ENCODE results near the gene KIAA0319L.
A peak's percentile ranks its signal among the peaks of the same experiment; 100 is the strongest.
"Not testable (repeated sequence)": the region's sequence is repeated elsewhere in the genome, so short reads cannot be mapped to it uniquely, and the experiment has no call there.

Gene KIAA0319L

DNA sequence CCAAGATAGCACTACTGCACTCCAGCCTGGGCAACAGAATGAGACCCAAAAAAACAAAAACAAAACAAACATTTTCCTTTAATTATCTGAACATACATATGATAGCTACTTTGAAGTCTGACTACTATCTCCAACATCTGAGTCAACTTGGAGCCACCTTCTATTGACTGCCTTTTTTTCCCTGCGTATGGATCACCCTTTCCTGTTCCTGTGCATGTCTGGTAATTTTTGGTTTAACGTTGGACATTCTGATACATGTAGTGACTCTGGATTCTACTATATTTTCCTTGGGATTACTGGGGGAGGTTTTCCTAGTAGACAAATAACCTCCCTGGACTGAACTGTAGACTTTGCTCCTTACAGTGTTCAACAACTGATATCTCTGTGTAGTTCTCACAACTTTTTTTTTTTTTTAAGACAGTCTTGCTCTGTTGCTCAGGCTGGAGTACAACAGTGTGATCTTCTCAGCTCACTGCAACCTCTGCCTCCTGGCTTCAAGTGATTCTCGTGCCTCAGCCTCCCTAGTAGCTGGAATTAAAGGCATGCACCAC, 70.3 kb downstream of the KIAA0319L start:
- ATAC-seq: no peak

DNA sequence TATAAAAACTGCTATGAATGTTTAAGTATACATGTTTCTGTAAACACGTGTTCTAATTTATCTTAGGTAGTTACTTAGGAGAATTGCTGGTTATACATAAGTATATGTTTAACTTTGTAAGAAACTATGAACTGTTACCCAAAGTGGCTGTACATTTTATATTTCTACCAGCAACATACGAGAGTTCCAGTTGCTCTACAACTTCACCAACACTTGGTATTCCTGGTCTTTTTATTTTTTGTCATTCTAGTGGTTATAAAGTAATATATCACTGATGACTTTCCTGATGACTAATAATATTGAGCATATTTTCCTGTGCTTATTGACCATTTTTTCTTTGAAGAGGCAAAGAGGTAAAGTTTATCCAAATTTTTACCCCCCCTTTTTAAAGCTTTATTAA, 76.0 kb downstream of the KIAA0319L start:
- no peak for ATAC-seq

DNA sequence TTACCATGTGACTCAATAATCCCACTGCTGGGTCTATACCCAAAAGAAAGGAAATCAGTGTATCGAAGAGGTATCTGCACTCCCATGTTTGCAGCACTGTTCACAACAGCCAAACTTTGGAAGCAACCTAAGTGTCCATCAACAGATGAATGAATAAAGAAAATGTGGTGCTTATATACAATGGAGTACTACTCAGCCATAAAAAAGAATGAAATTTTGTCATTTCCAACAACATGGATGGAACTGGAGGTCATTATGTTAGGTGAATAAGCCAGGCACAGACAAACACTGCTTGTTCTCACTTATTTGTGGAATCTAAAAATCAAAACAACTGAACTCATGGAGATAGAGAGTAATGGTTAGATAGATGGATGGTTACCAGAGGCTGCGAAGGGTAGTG, 79.3 kb downstream of the KIAA0319L start:
- no peak for ATAC-seq

DNA sequence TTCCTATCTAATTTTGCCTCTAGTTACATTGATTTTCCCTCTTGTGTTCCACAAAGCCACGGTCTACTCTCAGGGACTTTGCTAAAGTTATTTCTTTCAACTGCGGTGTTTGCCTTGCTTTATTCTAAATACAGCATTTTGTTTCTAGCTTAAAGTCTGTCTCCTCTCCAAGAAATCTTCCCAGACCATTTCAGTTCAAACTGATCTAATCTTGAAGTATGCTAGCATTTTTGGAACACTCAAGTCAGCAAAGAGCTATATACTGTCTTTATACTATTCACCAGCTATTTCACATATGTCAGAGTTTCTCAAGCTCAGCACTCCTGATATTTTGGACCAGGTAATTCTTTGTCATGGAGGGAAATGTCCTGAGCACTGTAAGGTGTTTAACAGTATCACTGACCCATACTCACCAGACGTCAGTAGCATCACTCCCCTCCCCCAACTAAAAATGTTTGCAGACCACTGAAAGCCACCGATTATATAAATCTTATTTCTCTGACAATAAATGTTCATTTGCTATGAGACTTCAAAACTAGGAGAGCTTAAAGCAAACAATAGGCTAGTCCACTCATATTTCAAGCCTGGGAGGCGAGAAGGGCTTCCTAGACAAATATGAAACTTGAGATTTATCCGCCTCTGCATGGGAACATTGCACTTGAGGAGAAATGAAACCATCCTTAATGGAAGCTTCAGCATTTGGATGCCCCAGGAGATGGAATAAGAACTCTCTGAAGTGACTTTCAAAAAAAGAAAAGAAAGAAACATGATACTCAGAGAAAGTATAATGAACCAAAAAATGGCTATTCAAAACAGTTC, 81.1 kb downstream of the KIAA0319L start:
- no peak for ATAC-seq

DNA sequence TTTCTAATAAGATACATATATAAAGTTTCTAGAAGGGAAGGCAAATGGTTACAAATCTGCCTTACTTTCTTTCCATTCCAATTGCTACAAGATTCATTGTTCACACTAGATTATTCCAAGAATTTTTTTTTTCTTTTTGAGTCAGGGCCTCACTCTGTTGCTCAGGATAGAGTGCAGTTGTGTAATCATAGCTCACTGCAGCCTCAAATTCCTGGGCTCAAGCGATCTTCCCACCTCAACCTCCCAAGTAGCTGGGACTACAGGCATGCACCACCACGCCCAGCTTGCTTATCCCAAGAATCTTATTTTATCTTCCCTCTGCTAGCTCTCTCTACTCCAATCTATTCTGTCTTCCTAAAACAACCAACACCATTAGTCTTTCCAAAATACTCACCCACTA, 81.8 kb downstream of the KIAA0319L start:
- ATAC-seq: no peak

DNA sequence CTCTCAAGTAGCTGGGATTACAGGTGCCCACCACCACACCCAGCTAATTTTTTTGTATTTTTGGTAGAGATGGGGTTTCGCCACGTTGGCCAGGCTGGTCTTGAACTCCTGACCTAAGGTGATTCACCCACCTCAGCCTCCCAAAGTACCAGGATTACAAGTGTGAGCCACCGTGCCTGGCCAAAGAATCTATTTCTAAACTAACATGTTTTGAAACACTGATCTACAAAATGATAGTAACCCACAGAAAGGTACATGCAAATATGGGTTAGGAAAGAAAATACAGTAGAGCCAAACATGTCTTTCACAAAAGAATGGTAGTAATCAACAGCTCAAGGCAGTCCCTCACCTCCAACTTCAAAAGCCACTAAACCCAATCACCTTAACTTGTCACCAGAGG, 84.0 kb downstream of the KIAA0319L start:
- ATAC-seq: not testable (repeated sequence)

DNA sequence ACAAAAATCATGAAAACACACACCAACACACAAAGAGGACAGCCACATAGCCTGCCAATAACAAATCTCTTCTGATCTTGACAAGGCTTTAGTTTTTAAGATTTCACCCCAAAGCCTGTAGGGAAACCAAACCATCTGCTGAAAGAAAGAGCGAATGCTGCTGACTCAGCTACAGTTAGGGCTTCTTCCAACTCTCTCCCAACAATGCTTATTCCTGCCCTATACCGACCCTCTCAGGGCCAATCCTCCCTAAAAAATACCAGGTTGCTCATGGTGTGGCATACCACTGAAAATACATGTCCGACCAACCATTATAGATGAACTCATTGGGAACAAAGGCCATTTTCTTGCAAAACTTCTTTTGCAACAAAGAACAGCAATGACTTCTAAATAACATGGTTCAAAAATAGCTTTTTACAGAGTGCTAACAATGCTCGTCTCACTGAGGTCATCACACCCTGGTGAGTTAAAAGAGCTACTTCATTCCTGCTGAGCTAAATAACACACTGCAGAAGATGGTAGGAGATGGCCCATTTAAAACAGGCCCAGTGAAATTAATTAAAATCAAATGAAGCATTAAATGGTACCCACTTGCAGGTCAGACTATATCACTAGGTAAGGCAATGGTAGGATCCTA, 86.1 kb downstream of the KIAA0319L start:
- ATAC-seq: no peak

DNA sequence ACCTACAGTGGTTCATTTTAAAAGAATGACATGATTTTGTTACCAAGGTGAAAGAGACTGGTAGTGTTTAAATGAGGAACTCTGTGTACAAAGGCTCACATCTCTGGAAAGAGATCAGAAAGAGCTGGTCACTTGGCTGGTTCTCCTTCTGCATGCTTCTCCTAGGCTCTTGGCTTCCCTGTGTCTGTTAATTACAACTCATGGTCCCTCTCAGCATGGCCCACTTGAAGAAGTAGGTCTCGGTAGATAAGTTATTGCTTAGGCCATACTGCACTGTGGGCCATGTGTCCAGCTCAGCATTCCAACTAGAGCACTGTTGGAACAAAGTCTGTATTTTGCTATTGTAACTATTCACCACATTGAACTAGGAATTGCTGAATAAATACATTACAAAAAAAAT, 91.1 kb downstream of the KIAA0319L start:
- no peak for ATAC-seq

DNA sequence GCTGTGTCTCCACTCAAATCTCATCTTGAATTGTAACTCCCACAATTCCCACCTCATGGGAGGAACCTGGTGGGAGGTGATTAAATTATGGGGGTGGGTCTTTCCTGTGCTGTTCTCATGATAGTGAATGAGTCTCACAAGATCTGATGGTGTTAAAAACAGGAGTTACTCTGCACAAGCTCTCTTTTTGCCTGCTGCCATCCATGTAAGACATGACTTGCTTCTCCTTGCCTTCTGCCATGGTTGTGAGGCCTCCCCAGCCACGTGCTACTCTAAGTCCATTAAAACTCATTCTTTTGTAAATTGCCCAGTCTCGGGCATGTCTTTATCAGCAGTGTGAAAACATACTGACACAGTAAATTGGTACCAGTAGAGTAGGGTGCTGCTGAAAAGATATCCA, 93.5 kb downstream of the KIAA0319L start:
- not testable (repeated sequence) for ATAC-seq

DNA sequence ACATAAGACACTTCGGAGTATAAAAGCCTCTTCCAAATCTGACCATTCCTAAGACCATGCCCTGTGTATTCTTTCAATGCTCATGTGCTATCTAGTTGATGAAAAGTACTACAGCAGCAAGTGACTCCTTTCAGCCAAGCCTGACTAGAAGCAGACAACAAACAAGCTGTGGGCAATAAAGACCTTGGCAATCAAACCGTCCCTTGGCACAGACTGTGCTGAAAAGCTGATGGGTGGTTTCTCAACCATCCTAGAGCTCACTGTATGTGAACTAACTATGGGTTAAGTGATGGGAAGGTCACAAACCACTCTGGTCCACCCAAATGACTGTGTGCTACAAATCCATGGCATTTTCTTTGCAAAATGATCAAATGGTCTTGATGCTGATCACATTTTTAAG, 94.0 kb downstream of the KIAA0319L start:
- ATAC-seq: no peak

DNA sequence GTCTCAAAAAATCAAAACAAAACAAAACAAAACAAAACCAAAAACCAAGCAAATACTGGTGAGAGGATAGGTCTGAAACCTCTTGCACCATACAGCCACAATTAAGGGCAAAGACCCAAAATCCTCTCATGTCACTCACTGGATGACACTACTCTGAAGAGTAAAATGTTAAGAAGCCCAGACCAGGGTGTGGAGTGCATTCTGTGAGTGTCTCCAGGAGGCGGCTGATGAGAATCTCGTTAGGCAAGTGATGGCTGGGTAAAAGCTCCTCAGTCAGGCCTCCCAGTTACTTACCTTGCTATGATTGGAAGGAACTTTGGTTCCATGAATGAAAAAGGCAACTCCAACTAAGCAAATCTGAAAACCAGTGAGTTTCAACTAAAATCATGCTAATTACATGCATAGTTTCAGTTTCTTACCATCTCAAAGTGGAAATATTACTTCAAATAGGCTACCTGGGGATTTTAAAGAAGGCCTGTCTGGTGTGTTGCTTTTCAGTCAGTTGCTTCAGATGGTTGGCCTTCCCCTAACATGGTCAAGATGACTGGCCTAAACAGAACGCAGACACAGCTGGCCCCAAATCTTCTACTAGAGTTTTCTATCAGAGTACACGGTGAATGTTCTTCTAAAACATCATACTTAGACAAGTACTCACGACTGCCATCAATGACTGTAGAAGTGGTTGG, 95.1 kb downstream of the KIAA0319L start:
- ATAC-seq: peak; percentile 21 to 55

DNA sequence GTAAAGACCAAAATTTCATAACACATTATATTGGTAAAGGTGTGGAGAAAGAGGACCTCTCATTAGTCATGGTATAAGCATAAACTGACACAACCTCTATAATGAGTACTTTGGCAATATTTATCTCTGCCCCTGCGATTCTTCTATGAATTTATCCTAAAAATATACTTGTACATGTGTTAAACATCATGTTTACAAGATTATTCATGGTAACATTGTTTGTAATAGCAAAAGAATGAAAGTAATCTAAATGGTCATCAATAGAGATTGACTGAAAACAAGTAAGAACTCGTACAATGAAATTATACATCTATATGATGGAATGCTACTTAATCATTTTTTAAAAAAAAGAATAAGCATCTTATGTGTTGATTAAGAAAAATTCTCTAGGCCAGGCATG, 96.4 kb downstream of the KIAA0319L start:
- no peak for ATAC-seq

DNA sequence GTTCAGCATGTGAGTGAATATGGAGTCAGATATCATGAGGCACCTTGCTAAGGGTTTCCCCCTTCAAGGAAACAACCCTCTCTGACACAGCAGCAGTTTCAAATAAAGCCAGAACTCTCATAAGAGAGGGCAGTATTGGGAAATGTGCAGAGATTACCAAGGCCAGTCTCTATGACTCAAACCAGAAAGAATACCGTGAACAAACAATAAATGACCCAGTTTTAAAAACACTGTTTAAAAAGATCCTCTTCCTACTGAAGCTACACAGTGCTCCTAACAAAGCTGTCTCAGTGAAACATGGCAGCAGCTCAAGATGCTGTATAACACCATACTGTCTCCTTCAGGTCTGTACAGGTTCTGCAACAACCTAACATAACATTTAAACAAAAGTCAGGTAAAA, 102.6 kb downstream of the KIAA0319L start:
- ATAC-seq: peak; percentile 41 to 67

DNA sequence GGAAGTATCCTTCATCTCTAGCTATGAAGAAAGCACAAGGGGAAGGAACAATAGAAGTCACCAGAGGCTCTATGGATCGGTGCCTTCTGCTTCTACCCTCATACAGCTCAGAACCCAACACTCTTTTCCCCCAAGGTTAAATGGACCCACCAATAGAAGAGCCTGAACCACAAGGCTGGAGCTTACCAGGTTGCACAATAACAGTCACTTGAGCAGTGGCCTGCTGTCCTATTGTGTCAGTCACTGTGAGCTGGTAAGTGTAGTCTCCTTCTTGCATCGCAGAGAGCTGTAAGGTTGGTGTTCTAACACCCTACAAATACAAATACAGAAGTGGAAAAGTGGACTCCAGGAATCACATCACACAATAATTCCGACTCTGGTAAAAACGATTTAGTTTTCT, 103.0 kb downstream of the KIAA0319L start:
- no peak for ATAC-seq

DNA sequence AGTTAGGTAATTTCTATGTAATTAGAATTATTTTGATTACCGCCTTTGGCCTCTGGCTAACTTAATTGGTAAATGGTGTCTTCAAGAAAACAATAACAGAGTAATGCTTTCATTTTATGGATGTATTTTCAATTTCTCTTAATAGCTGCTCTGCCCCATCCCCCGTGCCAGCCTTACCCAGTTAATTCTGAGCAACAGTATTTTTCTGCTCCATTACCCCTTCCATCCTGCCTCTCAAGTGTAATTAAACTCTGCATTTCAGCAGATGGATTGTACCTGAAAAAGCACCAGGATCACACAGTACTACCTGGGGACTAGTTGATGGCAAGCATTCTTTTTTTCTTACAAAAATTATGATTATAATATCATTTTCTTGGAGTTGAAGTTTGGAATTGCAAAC, 104.2 kb downstream of the KIAA0319L start:
- no peak for ATAC-seq

DNA sequence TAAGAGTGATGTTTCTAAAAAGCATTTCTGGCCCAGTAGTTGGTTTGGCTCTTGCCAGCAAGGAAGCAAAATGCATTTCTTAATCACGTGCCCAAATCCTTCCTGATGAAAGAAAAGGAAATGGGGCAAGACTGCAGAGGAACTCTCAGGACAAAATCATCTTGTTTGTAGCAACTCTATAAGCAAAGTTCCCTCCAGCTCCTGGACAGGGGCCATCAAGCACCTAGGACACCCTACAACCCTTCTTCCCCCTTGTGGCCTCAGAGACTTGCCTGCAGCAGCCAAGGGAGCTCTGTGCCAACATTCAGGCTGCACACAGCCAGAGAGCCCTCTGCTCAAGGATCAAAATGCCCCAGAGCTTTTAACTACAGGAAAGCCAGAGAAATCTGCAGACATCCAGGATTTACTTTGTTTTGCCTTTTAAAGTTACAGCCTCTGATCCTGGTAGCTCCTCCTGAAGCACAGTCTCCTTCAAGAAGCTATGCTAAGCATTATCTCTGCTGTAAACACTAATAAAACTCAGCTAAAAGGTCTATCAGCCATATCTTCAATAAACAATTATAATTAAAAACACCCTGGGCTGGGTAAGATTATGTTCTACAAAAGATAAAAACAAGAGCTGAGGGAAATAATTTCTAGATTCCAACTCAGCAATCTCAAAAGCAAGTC, 105.0 kb downstream of the KIAA0319L start:
- ATAC-seq: no peak

DNA sequence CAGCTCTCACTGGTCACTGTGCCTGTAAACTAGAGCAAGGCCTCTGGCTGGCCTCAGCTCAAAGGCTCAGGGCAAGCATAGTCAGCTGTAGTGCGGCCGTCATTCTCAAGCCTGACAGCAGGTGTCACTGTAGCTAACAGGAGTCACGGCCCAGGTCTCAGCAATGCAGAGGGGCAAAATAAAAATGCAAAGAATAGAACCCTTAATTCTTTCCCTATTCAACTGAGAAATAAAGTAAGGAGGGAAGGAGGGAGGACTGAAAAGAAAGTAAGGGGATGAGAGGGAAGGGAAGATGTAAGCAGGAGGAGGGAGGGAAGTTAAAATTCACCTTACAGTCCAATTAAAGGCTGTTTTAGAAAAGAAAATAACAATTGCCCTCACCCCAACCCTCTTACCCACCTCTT, 106.1 kb downstream of the KIAA0319L start:
- ATAC-seq: peak; percentile 83 to 88

DNA sequence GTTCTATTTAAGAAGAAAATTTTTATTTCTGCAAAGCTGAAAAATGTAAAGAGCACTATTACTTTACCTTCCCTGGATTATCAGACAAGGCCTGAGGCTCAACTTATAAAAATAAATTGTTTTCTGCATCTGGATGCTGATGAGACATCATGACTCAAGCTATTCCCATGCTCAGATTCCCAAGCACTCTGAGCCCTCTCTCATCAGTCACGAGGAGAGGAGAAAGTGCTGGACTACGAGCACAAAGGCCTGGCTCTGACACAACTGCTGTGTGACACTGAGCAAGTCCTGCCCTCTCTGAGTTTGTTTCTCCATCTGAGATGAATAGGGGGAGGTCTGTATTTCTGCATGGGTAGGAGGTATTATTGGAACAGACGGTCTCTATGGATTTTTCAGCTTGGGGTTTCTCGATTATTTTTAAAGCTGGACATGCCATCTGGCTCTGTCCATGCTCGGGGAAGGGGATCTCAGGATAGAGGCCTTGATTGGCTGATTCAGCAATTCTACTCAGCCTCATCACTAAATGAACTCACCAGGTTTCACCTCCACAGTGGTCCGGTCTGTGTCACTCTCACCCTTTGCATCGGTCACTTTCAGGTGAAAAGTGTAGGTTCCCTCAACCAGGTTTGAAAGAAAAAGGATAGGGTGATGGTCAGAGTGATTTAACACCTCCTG, 107.7 kb downstream of the KIAA0319L start:
- ATAC-seq: no peak

DNA sequence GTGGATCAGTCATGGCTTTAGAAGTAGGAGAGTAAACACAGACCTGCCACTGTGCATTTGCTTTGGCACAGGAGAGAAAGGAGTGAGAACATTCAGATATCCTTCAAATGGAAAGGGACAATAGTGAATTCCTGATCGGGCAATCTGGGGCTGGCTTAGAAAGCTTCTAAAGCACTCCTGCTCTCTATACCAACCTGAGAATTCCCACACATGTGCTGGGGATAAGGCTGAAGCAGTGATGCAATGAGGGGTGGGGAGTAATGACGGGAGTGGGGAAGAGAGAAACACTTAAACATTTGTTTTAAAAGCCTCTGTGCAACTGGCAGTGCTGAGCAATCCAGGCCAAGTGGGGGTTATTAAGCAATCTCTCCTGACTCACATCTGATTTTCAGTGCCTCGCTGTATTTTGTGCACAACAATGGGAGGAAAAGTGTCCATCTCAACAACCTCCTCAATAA, 108.8 kb downstream of the KIAA0319L start:
- no peak for ATAC-seq

DNA sequence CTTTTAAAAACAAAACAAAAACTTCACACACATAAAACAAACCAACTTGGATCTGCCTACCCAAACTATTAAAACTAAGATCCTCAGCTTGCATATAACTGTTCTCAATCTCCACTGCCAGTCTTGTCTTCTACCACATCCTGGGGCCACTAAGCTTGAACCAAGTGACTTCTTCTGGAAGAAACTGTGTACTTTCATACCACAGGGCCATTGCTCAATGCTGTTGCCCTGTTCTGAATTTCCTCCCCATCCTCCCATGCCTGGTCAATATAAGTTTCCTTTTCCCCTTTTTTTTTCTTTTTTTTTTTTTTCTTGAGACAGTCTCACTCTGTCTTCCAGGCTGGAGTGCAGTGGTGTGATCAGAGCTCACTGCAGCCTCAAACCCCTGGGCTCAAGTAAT, 109.9 kb downstream of the KIAA0319L start:
- no peak for ATAC-seq

DNA sequence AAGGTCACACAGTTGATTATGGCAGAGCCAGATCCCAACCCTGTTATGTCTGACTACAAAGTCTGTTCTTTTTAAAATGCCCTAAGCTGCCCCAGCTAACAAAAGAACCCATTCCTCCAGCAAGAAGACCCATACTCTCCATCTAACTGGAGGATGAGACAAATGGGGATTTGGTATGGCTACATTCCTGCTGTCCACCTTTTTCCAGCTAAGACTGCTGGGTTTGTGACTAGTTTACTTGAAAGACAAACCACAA, 112.8 kb downstream of the KIAA0319L start:
- ATAC-seq: no peak

DNA sequence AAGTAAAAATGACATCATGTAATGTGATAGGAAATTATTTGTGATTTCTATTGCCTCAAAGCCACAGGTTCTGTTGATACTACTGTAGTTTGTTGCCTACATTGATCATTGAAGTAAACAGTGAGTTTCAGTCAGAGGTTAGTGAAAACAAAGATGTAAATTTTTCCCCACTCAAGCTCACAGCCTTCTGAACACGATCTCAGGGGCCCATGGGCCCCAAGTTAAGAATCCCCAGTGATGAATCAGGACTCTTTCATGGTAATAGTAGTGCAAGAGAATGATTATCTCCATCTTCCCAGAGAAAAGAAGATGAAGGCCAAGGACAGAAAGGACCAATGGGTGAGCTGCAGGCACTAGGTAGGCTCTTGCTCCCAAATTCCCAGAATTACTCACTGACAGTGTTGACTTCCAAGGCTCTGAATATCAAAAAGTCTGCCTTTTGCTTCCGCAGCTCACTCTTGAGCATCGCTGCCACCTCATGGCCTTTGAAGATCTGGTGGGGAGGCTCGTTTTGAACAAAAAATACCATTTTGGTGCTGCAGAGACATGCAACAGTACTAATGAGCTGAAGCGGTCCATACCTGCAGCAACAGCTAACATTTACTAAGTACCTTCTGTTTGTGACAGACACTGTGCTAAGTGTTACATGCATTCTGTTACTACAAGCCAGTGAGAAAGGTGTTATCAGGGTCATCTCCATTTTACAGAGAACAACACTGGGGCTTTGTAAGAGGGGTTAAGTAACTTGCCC, 113.3 kb downstream of the KIAA0319L start:
- ATAC-seq: peak in 1 of 2 donors; percentile 5

All from activated CD4-positive, CD25-positive, alpha-beta regulatory T cell treated with anti-CD3 and anti-CD28 coated beads, Interleukin-2, amount 50 U/mL, for 24 hours (primary cell).